HG02798 (cell line): ENCODE results near the gene TPRN.

Source experiments
- ATAC-seq: cut with Tn5 transposase; IDR thresholded peaks from one replicate; pipeline ENCODE4 v1.9.1; 2021; ENCODE audit warnings: mild to moderate bottlenecking; ENCODE audit not compliant: unreplicated experiment, poor library complexity

Gene TPRN

GRCh38 chr9:137147091-137147792, 53.3 kb downstream of the TPRN start:
- no peak for ATAC-seq

DNA sequence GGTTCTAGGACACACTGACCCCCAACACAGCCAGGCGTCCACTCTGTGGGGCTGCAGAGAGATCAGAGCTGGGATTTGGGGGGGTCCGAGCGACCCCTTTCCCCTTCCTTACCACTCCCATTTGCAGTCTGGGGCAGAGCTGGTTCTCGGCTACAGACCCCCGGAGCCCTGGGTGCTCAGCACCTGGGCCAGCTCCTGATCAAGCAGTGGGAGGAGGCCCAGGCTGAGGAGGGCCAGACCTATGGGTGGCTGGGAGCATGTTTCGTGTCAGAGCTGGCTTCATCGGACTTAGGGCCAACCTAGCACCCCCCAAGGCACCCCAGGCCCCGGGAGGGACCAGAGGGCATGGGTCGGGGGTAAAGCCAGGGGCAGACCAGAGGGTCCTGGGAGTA, 54.0 kb downstream of the TPRN start:
- no peak for ATAC-seq

DNA sequence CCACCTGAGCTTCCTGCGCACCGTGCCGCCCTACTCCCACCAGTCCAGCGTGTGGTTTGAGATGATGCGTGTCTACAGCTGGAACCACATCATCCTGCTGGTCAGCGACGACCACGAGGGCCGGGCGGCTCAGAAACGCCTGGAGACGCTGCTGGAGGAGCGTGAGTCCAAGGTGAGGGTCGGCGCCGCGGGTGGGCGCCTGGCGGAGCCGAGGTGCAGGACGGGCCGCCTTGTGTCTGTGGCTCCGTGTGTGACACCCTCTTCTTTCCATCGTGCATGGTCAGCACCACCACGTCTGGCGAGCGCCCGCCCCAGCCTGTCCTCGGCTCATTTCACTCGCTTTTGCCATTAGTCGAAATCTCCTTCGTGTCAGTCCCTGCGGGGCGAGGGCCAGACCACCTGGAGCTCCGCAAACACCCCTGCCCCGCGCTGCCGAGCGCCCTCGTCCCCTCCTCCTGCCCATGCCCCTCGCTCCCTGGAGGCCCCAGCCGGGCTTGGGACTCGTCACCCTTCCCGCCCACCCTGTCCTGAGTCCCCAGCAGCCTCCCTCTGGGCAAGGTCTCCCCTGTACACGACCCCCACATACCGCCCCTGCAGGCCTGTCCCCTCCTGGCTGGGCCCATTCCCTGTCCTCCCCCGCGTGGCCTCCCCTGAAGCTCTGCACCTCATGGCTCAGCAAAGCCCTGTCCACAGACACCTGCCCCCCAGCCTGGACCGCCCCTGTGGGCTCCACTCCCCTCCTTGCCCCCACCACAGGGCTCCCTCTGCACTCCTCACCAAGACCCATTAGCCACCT, 54.6 kb downstream of the TPRN start:
- ATAC-seq, result no peak

DNA sequence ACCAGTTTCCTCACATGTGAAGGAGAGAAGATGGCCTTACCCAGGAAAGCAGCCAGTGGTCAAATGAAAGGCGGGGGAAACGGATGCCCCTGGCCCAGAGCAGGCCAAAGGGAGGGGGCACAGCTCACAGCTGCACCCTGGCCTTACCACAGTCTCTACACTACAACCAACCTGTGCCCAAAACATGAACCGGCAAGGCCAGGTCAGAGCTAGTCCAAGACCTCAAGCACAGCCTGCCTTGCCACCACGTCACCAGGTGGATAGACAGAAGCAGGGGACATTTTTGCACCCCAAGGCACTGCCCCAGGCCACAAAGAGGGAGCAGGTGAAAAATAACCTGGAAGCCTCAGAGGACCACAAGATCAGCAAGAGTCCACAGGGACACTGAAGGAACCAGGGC, 57.1 kb downstream of the TPRN start:
- ATAC-seq, result no peak

DNA sequence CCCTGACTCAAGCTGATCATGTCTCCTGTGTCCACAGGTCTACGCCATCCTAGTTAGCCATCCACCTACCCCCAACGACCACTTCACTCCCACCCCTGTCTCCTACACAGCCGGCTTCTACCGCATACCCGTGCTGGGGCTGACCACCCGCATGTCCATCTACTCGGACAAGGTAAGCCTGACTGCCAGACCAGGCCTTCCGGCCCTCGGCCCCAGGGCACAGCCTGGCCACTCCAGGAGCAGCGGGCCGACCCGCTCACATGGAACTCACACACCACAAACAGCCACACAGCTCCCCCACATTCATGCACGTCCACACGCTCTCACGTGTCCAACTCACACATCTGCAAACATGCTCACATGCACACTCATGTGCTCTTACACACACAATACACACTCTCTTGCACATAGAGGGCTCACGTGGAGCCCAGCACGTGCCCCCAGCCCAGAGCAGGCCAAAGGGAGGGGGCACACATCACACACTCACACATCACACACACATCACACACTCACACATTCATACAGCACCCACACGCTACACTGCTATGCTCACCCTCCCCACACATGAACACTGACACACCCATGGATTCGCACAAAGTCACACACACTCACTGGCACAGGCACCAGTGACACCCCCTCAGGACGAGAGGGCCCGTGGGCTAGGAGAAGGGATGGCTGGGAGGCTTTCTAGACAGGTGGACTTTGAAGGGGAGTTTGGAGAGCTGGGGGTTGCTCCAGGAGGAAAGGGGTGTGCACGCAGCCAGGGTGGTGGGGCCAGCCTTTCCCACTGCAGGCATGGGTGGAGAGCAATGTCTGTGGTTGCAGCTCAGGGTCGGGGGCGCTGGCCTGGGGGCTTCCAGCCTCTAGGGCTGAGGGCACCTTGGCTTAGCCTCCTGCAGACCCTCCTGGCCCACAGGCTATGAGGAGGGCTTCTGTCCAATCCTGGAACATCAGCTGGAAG, 58.3 kb downstream of the TPRN start:
- no peak for ATAC-seq
